ENCODE data around the gene KSR1.
"Not testable (repeated sequence)": the region's sequence is repeated elsewhere in the genome, so short reads cannot be mapped to it uniquely, and the experiment has no call there.

KSR1 gene

DNA sequence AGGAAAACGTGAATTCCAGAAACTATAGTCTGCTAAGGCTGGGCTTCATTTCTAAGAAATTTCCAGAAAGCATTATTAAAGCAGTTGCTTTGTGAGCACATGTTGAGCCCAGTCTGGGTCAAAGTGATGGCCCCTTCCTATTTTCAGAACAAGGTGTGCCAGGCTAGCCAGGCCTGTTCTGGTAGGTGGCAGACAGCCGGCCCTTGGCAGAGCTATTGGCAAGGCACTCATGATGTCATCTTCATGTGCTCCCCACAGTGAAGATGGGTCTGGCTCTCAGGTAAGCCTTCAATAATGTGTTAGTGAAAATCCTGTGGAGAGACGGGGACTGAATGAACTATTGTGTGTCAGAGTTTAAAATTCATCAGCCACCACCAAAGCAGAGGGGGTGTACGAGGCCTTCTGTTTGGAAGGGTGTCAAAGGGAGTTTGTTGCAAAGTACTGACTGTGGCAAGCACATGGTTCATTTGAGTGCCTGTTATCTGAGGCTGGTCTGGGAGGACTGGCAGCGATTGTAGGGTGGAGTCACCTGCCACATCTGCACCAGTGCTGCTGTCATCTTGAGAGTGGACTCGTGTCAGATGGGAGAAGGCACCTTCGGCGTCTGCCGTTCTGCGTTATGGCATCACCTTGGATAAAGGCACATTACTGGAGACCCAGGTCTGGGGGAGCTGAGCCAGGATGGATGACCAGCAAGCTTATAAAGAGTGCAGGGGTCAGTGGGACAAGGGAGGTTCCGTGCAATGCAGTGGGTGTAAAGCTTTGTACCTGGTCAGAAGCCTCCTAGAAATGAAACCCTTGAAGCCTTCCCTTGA, 43.4 kb downstream of the KSR1 start:
- H3K4me2 ChIP-seq (ENCODE audit: low read length): no peak overlapping the region
- H2BK15ac ChIP-seq (replicated peaks; ENCODE audit: low read depth): no peak overlapping the region
- H2AK5ac ChIP-seq (ENCODE audit: low read length): no peak overlapping the region
- no peak overlapping the region for H3K23ac ChIP-seq (ENCODE audit: low read length)
- H3K36me3 ChIP-seq (ENCODE audit: control insufficient read depth, insufficient read depth, low read length): no peaks in the 10 kb centered on the region
- H2BK5ac ChIP-seq (ENCODE audit: low read length): no peak overlapping the region
- no peak overlapping the region for H2BK120ac ChIP-seq (ENCODE audit: low read depth, low read length)
- H3K27ac ChIP-seq (ENCODE audit: low read depth, low read length): no peak overlapping the region
- no peak overlapping the region for H4K5ac ChIP-seq (ENCODE audit: low read length)
- H4K8ac ChIP-seq (ENCODE audit: low read depth, low read length): no peak overlapping the region
- WGBS (ENCODE audit: extremely low coverage, insufficient coverage, low lambda C conversion rate): no CpG with 5 or more reads among the region's 11 CpGs
- no peak overlapping the region for H3K18ac ChIP-seq (ENCODE audit: low read length)
- no peak for DNase-seq
- H3K27me3 ChIP-seq (ENCODE audit: insufficient read depth, low read length, poor library complexity): no peaks in the 10 kb centered on the region
- H3K79me1 ChIP-seq (ENCODE audit: low read length): peaks cover 43% of the 10 kb centered on the region
- no peak overlapping the region for H3K4ac ChIP-seq (ENCODE audit: low read depth, low read length)
- no peak overlapping the region for H3K4me3 ChIP-seq (ENCODE audit: low read length)
- no peak overlapping the region for H3K56ac ChIP-seq (ENCODE audit: low read length)
- H3K9ac ChIP-seq (ENCODE audit: low read length): no peak overlapping the region
- H3K4me1 ChIP-seq (ENCODE audit: control insufficient read depth, low read depth, low read length): peaks cover 4% of the 10 kb centered on the region
- H3K79me2 ChIP-seq (ENCODE audit: control insufficient read depth, insufficient read depth, low read length): peaks cover 37% of the 10 kb centered on the region

DNA sequence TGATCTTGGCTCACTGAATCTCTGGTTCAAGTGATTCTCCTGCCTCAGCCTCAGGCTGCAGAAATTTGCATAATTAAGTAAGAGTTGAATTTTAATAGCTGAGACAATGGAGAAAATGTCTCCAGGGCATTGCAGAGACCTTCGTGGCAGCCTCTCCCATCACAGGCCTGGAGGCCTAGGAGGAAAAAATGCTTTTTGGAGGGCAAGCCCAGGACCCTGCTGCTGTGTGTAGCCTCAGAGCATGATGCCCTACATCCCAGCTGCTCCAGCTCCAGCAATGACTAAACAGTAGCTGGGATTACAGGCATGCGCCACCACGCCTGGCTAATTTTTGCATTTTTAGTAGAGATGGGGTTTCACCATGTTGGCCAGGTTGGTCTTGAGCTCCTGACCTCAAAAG, 45.1 kb downstream of the KSR1 start:
- no CpG with 5 or more reads among the region's 3 CpGs for WGBS (ENCODE audit: extremely low coverage, insufficient coverage, low lambda C conversion rate)
- H3K27ac ChIP-seq (ENCODE audit: low read depth, low read length); H3K18ac ChIP-seq (ENCODE audit: low read length); H2BK120ac ChIP-seq (ENCODE audit: low read depth, low read length); H3K4me1 ChIP-seq (ENCODE audit: control insufficient read depth, low read depth, low read length); H4K5ac ChIP-seq (ENCODE audit: low read length); H3K27me3 ChIP-seq (ENCODE audit: insufficient read depth, low read length, poor library complexity); H3K36me3 ChIP-seq (ENCODE audit: control insufficient read depth, insufficient read depth, low read length); DNase-seq; H3K4me2 ChIP-seq (ENCODE audit: low read length); H3K23ac ChIP-seq (ENCODE audit: low read length); H3K9ac ChIP-seq (ENCODE audit: low read length); H2BK15ac ChIP-seq (replicated peaks; ENCODE audit: low read depth); H2AK5ac ChIP-seq (ENCODE audit: low read length); H4K8ac ChIP-seq (ENCODE audit: low read depth, low read length); H3K4me3 ChIP-seq (ENCODE audit: low read length); H3K4ac ChIP-seq (ENCODE audit: low read depth, low read length); H3K56ac ChIP-seq (ENCODE audit: low read length); H2BK5ac ChIP-seq (ENCODE audit: low read length): not testable (repeated sequence)
- Histone ChIP-seq H3K79me2 (ENCODE audit: control insufficient read depth, insufficient read depth, low read length) (peaks cover 36% of the 10 kb centered on the region), H3K79me1 (ENCODE audit: low read length) (peaks cover 49% of the 10 kb centered on the region)

DNA sequence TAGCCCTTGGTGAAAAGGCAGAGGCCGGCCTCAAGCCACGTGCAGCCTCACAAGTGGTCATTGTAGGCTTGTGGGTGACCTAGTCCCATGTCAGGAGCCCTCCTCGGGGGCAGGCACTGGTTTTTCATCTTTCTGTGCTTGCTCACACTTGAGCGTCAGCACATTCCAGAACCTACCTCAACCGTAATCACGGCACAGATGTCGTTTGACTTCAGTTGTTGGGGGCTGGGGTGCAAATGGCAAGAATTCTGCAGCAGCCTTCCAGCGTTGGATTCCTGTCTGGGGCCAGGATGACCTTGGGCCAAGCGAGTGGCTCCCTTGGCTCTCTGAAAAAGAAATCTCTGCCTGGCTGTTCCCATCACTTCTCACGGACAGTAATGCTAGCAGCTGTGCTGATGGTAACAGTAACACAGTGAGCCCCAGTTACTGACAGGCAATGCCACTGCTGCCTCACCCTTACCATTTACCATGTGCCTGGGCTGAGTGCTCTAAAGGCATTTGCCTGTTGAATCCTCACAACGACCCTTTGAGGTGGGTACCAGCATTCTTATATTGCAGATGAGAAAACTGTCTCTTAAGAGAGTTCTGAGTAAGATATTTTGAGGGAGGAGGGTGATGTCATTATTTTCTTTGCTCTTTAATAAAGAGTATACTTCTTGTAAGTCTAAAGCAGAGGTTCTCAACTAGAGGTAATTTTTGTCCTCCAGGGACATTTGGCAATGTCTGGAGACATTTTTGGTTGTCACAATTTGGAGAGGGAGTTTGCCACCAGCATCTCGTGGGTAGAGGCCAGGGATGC, 46.5 kb downstream of the KSR1 start:
- H3K23ac ChIP-seq (ENCODE audit: low read length): no peak overlapping the region
- H3K27ac ChIP-seq (ENCODE audit: low read depth, low read length): no peak overlapping the region
- no peak overlapping the region for H3K9ac ChIP-seq (ENCODE audit: low read length)
- H3K4me1 ChIP-seq (ENCODE audit: control insufficient read depth, low read depth, low read length): peaks cover 6% of the 10 kb centered on the region
- no peak overlapping the region for H3K4ac ChIP-seq (ENCODE audit: low read depth, low read length)
- peaks cover 28% of the 10 kb centered on the region for H3K79me2 ChIP-seq (ENCODE audit: control insufficient read depth, insufficient read depth, low read length)
- no peak overlapping the region for H2AK5ac ChIP-seq (ENCODE audit: low read length)
- no peak overlapping the region for H2BK120ac ChIP-seq (ENCODE audit: low read depth, low read length)
- no peak overlapping the region for H2BK15ac ChIP-seq (replicated peaks; ENCODE audit: low read depth)
- no peak overlapping the region for H3K56ac ChIP-seq (ENCODE audit: low read length)
- H4K5ac ChIP-seq (ENCODE audit: low read length): no peak overlapping the region
- H2BK5ac ChIP-seq (ENCODE audit: low read length): no peak overlapping the region
- H3K27me3 ChIP-seq (ENCODE audit: insufficient read depth, low read length, poor library complexity): no peaks in the 10 kb centered on the region
- no peak overlapping the region for H3K18ac ChIP-seq (ENCODE audit: low read length)
- peaks cover 42% of the 10 kb centered on the region for H3K79me1 ChIP-seq (ENCODE audit: low read length)
- no peaks in the 10 kb centered on the region for H3K36me3 ChIP-seq (ENCODE audit: control insufficient read depth, insufficient read depth, low read length)
- WGBS (ENCODE audit: extremely low coverage, insufficient coverage, low lambda C conversion rate): no CpG with 5 or more reads among the region's 12 CpGs
- H4K8ac ChIP-seq (ENCODE audit: low read depth, low read length): no peak overlapping the region
- H3K4me2 ChIP-seq (ENCODE audit: low read length): no peak overlapping the region
- DNase-seq: no peak
- H3K4me3 ChIP-seq (ENCODE audit: low read length): no peak overlapping the region

DNA sequence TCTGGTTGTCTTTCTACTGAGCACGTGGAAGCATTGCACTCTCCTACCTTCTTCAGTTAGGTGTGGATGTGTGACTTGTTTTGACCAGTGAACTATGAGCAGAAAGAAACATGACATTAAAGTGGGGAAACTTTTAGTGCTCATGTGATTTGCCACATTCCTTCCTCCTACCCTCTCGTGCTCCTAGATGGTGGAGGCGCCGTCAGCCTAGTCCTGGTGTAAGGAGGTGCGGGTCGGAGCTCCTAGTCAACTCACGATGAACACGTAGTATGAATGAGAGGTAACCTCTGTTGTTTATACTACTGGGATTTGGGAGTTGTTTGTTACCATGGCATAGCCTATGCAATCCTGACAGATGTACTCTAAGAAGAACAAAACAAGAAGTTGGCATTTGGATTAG, 47.4 kb downstream of the KSR1 start:
- H3K27ac ChIP-seq (ENCODE audit: low read depth, low read length): no peak overlapping the region
- no peak overlapping the region for H2BK120ac ChIP-seq (ENCODE audit: low read depth, low read length)
- H3K4me3 ChIP-seq (ENCODE audit: low read length): no peak overlapping the region
- no CpG with 5 or more reads among the region's 8 CpGs for WGBS (ENCODE audit: extremely low coverage, insufficient coverage, low lambda C conversion rate)
- no peak overlapping the region for H2AK5ac ChIP-seq (ENCODE audit: low read length)
- H3K4me2 ChIP-seq (ENCODE audit: low read length): no peak overlapping the region
- no peak overlapping the region for H2BK5ac ChIP-seq (ENCODE audit: low read length)
- no peak overlapping the region for H2BK15ac ChIP-seq (replicated peaks; ENCODE audit: low read depth)
- no peak overlapping the region for H3K18ac ChIP-seq (ENCODE audit: low read length)
- no peaks in the 10 kb centered on the region for H3K27me3 ChIP-seq (ENCODE audit: insufficient read depth, low read length, poor library complexity)
- no peak overlapping the region for H3K23ac ChIP-seq (ENCODE audit: low read length)
- H3K4ac ChIP-seq (ENCODE audit: low read depth, low read length): no peak overlapping the region
- no peak overlapping the region for H3K56ac ChIP-seq (ENCODE audit: low read length)
- peaks cover 43% of the 10 kb centered on the region for H3K79me1 ChIP-seq (ENCODE audit: low read length)
- H4K8ac ChIP-seq (ENCODE audit: low read depth, low read length): no peak overlapping the region
- no peak overlapping the region for H4K5ac ChIP-seq (ENCODE audit: low read length)
- no peak overlapping the region for H3K9ac ChIP-seq (ENCODE audit: low read length)
- no peak for DNase-seq
- peaks cover 6% of the 10 kb centered on the region for H3K4me1 ChIP-seq (ENCODE audit: control insufficient read depth, low read depth, low read length)
- no peaks in the 10 kb centered on the region for H3K36me3 ChIP-seq (ENCODE audit: control insufficient read depth, insufficient read depth, low read length)
- peaks cover 33% of the 10 kb centered on the region for H3K79me2 ChIP-seq (ENCODE audit: control insufficient read depth, insufficient read depth, low read length)

DNA sequence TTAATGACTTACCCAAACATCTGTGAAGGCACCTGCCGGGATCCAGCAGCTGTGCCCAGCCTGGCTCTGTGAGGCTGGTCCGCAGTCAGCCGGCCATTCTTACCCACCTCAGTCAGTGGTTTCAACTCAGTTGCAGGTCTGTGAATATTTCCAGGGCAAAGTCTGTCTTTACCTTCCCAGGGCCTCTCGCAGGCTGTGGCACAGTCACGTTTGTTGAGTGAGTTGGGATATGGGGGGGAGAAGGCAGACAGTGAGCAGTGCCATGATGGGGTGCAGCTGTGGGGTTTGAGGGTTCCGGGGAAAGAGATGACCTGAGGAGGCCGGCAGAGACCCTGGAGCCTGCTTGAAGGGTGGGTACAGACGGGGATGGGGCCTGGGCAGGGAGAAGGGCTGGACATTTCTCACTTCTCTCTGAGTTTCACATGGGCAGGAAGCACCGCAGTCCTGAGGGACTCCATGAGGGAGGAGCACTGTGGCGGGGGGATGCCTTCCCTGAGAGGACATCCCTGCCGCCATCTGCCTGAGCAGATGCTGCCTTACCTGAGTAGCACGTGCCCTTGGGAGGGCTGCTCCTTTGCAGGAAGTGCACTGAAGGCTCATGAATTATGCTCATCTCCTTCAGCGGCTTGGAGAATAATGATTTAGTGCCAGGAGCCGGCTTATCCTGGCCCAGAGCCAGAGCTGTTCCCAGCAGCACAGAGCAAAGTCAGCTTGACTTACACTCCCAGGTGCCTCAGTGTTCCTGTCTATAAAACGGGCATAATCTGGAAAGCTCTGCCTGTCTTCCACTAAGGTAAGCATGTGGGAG, 48.1 kb downstream of the KSR1 start:
- no peak overlapping the region for H2BK120ac ChIP-seq (ENCODE audit: low read depth, low read length)
- H4K5ac ChIP-seq (ENCODE audit: low read length): no peak overlapping the region
- H3K79me2 ChIP-seq (ENCODE audit: control insufficient read depth, insufficient read depth, low read length): peaks cover 32% of the 10 kb centered on the region
- H3K79me1 ChIP-seq (ENCODE audit: low read length): peaks cover 39% of the 10 kb centered on the region
- no peak overlapping the region for H3K4me2 ChIP-seq (ENCODE audit: low read length)
- no peak for DNase-seq
- no peak overlapping the region for H3K27ac ChIP-seq (ENCODE audit: low read depth, low read length)
- no peak overlapping the region for H2BK5ac ChIP-seq (ENCODE audit: low read length)
- H3K56ac ChIP-seq (ENCODE audit: low read length): no peak overlapping the region
- no peak overlapping the region for H3K4me3 ChIP-seq (ENCODE audit: low read length)
- H4K8ac ChIP-seq (ENCODE audit: low read depth, low read length): no peak overlapping the region
- peaks cover 6% of the 10 kb centered on the region for H3K4me1 ChIP-seq (ENCODE audit: control insufficient read depth, low read depth, low read length)
- no peak overlapping the region for H2BK15ac ChIP-seq (replicated peaks; ENCODE audit: low read depth)
- no peak overlapping the region for H3K4ac ChIP-seq (ENCODE audit: low read depth, low read length)
- no peaks in the 10 kb centered on the region for H3K36me3 ChIP-seq (ENCODE audit: control insufficient read depth, insufficient read depth, low read length)
- no CpG with 5 or more reads among the region's 15 CpGs for WGBS (ENCODE audit: extremely low coverage, insufficient coverage, low lambda C conversion rate)
- H2AK5ac ChIP-seq (ENCODE audit: low read length): no peak overlapping the region
- H3K23ac ChIP-seq (ENCODE audit: low read length): peak overlapping the region; percentile 16
- H3K18ac ChIP-seq (ENCODE audit: low read length): no peak overlapping the region
- H3K9ac ChIP-seq (ENCODE audit: low read length): no peak overlapping the region
- no peaks in the 10 kb centered on the region for H3K27me3 ChIP-seq (ENCODE audit: insufficient read depth, low read length, poor library complexity)
